T-helper 1 cell (primary cell): ENCODE measurements around the gene GAK.
"Not testable (repeated sequence)": the region's sequence is repeated elsewhere in the genome, so short reads cannot be mapped to it uniquely, and the experiment has no call there.

ENCODE experiments used
- DNase-seq, 5 donors: peaks; one replicate each; pipeline ENCODE4 v3.0.0-alpha.2; 2012 to 2020

Gene GAK

DNA sequence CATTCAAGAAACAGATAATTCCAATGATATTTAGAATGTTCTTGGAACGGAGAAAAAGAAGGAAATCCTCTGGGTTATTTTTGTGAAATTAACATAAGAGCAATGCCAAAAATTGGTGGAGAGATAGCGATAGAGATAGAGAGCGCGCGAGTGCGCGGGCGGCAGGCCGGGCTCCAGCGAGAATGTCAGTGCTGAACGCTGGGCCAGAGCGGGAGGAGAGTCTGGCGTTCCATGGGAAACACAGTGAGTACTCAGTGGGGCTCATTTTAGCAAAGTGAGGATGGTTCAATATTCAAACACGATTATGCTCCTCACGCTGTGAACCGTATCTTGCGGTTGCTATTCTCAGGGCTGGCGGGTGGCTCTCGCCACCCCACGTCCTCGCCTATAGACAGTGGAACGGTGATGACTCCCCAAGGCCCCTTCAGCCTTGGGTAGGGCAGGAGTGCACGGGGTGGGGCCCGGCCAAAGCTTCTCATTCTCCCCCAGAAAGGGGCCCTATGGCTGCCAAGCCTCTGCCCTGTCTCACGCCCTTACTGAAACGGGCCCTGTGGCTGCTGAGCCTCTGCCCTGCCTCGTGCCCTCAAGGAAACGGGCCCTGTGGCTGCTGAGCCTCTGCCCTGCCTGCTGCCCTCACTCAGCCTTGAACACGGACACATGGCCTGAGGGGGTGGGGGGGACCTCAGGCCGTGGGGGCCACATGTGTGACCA is 123.1 kb downstream of the GAK start:
- no peak for DNase-seq

DNA sequence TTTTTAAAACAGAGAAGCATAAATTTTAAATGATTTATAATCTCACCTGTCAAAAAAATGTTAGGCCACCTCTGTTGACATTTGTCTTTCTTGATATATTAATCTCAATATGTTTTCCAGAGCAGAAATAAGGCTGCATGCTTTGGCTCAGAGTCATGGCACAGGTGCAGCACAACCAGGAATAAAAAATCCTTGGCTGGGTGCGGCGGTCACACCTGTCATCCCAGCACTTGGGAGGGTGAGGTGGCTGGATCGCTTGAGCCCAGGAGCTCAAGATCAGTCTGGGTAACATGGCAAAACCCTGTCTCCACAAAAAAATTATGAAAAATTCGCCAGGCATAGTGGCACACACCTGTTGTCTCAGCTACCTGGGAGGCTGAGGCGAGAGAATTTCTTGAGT is 124.3 kb downstream of the GAK start:
- no peak for DNase-seq

DNA sequence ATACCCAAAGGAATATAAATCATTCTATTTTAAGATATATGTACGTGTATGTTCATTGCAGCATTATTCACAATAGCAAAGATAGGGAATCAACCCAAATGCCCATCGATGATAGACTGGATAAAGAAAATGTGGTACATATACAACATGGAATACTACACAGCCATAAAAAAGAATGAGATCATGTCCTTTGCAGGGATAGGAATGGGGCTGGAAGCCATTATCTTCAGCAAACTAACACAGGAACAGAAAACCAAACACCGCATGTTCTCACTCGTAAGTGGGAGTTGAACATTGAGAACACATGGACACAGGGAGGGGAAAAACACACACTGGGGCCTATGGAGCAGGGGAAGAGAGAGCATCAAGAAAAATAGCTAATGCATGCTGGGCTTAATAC is 125.1 kb downstream of the GAK start:
- not testable (repeated sequence) for DNase-seq

DNA sequence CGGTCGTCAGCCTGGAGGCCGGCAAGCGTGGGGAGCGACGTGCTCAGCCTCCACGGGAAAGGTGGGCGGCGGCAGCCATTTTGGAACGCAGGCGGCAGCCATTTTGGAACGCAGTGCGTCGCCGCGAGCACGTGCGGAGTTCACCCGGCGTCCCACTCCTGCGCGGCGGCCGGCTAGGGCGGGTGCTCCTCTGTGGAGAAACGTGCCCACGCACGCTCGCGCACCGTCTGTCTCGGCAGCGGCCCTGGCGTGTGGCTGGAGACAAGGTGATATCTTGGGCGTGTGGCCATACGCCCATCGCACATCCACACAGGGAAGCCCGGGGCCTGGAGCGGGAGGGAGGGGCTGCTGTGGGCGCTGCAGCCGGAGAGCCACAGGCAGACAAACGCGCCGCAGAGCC is 127.3 kb downstream of the GAK start:
- DNase-seq = no peak

DNA sequence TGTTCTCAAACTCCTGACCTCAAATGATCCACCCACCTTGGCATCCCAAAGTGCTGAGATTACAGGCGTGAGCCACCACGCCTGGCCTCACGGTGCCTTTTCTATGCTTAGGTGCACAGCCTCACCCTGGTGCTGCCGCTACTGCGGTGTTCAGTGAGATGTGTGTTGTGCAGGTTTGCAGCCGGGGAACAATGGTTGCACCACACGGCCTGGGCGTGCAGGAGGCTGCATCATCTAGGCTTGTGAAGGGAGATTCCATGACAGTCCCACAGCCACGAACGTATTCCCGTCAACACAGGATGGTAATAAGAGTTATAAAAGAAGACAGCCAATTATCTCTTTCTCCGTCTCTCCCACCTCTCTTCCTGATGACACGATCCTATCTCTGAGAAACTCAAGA is 128.2 kb downstream of the GAK start:
- DNase-seq = no peak

DNA sequence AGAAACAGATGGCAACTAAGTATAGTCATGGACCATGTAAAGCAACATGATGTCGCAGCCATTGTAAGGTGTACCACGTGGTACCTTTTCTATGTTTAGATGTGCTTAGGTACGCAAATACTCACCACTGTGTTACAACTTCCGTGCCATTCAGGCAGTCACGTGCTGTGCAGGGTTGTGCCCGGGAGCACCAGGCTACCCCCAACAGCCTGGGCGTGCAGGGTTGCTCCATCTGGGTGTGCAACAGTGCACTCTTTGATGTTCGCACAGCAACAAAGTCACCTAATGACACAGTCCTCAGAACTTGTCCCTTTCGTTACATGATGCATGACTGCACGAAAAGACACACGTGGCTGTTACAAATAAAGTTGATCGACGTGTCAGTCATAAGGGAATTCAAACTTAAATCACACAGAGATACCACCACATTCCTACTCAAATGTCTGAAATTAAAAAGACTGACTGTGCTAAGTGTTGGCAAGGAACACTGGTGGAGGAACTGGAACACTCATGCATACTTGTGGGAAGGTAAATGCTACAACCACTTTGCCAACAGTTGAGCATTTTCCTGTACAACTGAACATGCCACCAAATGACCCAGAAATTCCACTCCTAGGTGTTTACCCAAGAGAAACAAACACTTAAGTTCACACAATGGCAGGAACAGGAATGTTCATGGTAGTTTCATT is 130.5 kb downstream of the GAK start:
- DNase-seq = no peak
